KOPT-K1 (cell line): ENCODE results near the gene SPTBN4.
"Not testable (repeated sequence)": the region's sequence is repeated elsewhere in the genome, so short reads cannot be mapped to it uniquely, and the experiment has no call there.

Experiments used
- H3K27ac ChIP-seq: fragments of 200-600 bp; sonication (generic); 2 replicates; pipeline ENCODE4 v1.5.1; 2016; ENCODE audit warnings: antibody characterized with exemption, mild to moderate bottlenecking, low read depth, low read length; ENCODE audit not compliant: poor library complexity, severe bottlenecking
- H3K36me3 ChIP-seq: fragments of 200-600 bp; sonication (generic); 2 replicates; pipeline ENCODE4 v1.5.1; 2017; ENCODE audit warnings: antibody characterized with exemption, mild to moderate bottlenecking, low read length, moderate library complexity; ENCODE audit not compliant: insufficient read depth
- H3K9me3 ChIP-seq: fragments of 200-600 bp; sonication (generic); 2 replicates; pipeline ENCODE4 v1.5.1; 2017; ENCODE audit warnings: antibody characterized with exemption, low read length, mild to moderate bottlenecking; ENCODE audit not compliant: insufficient read depth, poor library complexity, severe bottlenecking

SPTBN4 gene

GRCh38 chr19:40466985-40467734, at the start of gene SPTBN4:
Gene SPTBN4 (plus strand): TSS chr19:40467001. CDS start chr19:40472622, 5,621 bp downstream.
- Histone ChIP-seq H3K27ac (no peak within 1 kb of the TSS), H3K36me3 (no peaks in the 10 kb centered on the region), H3K9me3 (no peaks in the 10 kb centered on the region)

- H3K27ac ChIP-seq = no peak overlapping the region
- no peaks in the 10 kb centered on the region for H3K9me3 ChIP-seq
- no peaks in the 10 kb centered on the region for H3K36me3 ChIP-seq
Observed at GRCh38 chr19:40417643-40417981, 49.2 kb upstream of the SPTBN4 start.

GRCh38 chr19:40418040-40418439, 48.8 kb upstream of the SPTBN4 start:
- no peak overlapping the region for H3K27ac ChIP-seq
- no peaks in the 10 kb centered on the region for H3K9me3 ChIP-seq
- no peaks in the 10 kb centered on the region for H3K36me3 ChIP-seq

- Histone ChIP-seq H3K27ac (no peak overlapping the region), H3K9me3 (no peaks in the 10 kb centered on the region), H3K36me3 (no peaks in the 10 kb centered on the region)
Observed at GRCh38 chr19:40419066-40419612, 47.7 kb upstream of the SPTBN4 start.

- Histone ChIP-seq H3K27ac (no peak overlapping the region), H3K9me3 (no peaks in the 10 kb centered on the region), H3K36me3 (no peaks in the 10 kb centered on the region)
Observed at GRCh38 chr19:40419780-40420179, 47.0 kb upstream of the SPTBN4 start.

GRCh38 chr19:40420451-40420765, 46.4 kb upstream of the SPTBN4 start:
- no peaks in the 10 kb centered on the region for H3K9me3 ChIP-seq
- peak overlapping the region; percentile 72 for H3K27ac ChIP-seq
- no peaks in the 10 kb centered on the region for H3K36me3 ChIP-seq

- H3K9me3 ChIP-seq = no peaks in the 10 kb centered on the region
- no peaks in the 10 kb centered on the region for H3K36me3 ChIP-seq
- H3K27ac ChIP-seq = peak overlapping the region; percentile 72
Observed at GRCh38 chr19:40420766-40421765, 45.7 kb upstream of the SPTBN4 start.

GRCh38 chr19:40421993-40422747, 44.6 kb upstream of the SPTBN4 start:
- Histone ChIP-seq H3K27ac (no peak overlapping the region), H3K36me3 (no peaks in the 10 kb centered on the region), H3K9me3 (no peaks in the 10 kb centered on the region)

- Histone ChIP-seq H3K27ac (no peak overlapping the region), H3K9me3 (no peaks in the 10 kb centered on the region), H3K36me3 (no peaks in the 10 kb centered on the region)
Observed at GRCh38 chr19:40422748-40423566, 43.8 kb upstream of the SPTBN4 start.

- Histone ChIP-seq H3K27ac (no peak overlapping the region), H3K36me3 (no peaks in the 10 kb centered on the region), H3K9me3 (no peaks in the 10 kb centered on the region)
Observed at GRCh38 chr19:40423938-40424337, 42.9 kb upstream of the SPTBN4 start.

- no peaks in the 10 kb centered on the region for H3K36me3 ChIP-seq
- peak overlapping the region; percentile 79 for H3K27ac ChIP-seq
- no peaks in the 10 kb centered on the region for H3K9me3 ChIP-seq
Observed at GRCh38 chr19:40424637-40425449, 42.0 kb upstream of the SPTBN4 start.

GRCh38 chr19:40425450-40426287, 41.1 kb upstream of the SPTBN4 start, which contains the start of gene SERTAD1:
Gene SERTAD1 (minus strand): TSS chr19:40425992. CDS start chr19:40423546, 2,446 bp downstream.
- Histone ChIP-seq H3K9me3 (no peaks in the 10 kb centered on the region), H3K27ac (peak within 1 kb of the TSS; percentile 79), H3K36me3 (no peaks in the 10 kb centered on the region)

GRCh38 chr19:40428197-40428596, 38.6 kb upstream of the SPTBN4 start:
- not testable (repeated sequence) for H3K9me3 ChIP-seq, H3K36me3 ChIP-seq, H3K27ac ChIP-seq
